ENCODE data around the gene ARHGAP28. TPM values are rescaled to one million over a fixed set of nuclear protein-coding genes. Genes with fewer than 3 reads are reported as not detected.
"Not testable (repeated sequence)": the region's sequence is repeated elsewhere in the genome, so short reads cannot be mapped to it uniquely, and the experiment has no call there.

The ARHGAP28 gene
- total RNA-seq, 1 experiment from 2014 or later, result 3.6 TPM

GRCh38 chr18:6819332-6819731 lies 89.8 kb downstream of the ARHGAP28 start:
- DNase-seq (ENCODE audit: low read depth), result no peak

DNA sequence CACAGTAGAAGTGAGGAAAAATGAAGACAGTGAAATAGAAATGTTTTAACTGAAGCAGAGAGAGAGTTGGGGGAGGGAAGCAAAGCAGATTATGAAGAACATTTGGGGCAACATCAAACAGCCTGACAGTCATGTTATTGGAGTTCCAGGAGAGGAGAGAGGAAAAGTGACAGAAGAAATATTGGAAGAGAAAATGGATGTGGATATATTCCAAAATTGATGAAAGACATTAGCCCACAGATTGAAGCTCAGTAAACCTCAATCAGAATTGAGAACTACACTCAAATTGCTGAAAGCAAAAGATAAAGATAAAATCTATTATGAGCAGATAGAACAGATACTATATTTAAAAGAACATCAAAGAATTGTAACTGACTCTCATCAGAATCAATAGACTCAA lies 90.8 kb downstream of the ARHGAP28 start:
- DNase-seq (ENCODE audit: low read depth), result no peak

DNA sequence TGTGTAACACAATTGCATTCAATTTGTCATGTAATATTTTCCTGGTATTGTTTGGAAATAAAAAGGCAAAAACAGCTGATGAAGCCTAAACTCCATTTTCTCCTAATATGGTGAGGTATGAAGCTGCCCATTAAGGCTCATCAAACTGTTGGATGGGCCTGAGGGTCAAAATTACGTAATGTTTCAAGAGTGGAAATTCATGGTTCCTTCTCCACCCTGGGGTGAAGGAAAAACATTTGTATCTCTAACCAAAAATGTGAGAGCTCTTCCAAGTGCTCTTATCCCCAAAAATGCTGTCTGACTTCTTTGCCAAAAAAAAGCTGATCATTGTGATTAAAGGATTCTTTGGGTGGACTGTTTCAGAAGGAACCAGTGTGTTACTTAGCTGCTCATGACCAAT lies 91.8 kb downstream of the ARHGAP28 start:
- no peak for DNase-seq (ENCODE audit: low read depth)

DNA sequence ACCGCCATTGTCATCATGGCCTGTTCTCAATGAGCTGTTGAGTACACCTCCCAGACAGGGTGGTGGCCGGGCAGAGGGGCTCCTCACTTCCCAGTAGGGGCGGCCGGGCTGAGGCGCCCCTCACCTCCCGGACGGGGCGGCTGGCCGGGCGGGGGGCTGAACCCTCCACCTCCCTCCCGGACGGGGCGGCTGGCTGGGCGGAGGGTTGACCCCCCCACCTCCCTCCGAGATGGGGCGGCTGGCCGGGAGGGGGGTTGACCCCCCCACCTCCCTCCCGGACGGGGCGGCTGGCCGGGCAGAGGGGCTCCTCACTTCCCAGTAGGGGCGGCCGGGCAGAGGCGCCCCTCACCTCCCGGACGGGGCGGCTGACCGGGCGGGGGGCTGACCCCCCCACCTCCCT lies 97.6 kb downstream of the ARHGAP28 start:
- DNase-seq (ENCODE audit: low read depth), result not testable (repeated sequence)

- DNase-seq (ENCODE audit: low read depth), result not testable (repeated sequence)
These were observed 98.0 kb downstream of the ARHGAP28 start for GRCh38 chr18:6827566-6827965.

- no peak for DNase-seq (ENCODE audit: low read depth)
These were observed 101.4 kb downstream of the ARHGAP28 start for GRCh38 chr18:6830916-6831315.

GRCh38 chr18:6835345-6835744 lies 105.8 kb downstream of the ARHGAP28 start:
- no peak for DNase-seq (ENCODE audit: low read depth)

DNA sequence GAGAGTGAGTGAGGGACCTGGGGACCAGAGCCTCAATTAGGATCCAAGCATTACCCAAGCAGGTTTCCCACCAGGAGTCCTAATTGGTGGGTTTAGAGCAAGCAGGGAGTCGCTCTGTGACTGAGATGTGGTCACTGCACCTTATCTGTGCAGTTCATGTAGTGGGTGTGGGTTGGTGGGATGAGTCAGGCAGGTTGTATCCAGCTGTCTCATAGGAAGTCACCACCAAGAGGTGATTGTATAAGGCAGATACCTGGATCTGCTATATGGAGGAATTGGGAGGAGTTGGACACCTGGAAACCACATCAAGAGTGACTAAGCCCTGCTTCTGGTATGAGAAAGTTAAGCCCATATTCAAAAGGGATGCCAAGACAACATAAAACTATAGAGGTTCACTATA lies 106.8 kb downstream of the ARHGAP28 start:
- peak; percentile 5 for DNase-seq (ENCODE audit: low read depth)

DNA sequence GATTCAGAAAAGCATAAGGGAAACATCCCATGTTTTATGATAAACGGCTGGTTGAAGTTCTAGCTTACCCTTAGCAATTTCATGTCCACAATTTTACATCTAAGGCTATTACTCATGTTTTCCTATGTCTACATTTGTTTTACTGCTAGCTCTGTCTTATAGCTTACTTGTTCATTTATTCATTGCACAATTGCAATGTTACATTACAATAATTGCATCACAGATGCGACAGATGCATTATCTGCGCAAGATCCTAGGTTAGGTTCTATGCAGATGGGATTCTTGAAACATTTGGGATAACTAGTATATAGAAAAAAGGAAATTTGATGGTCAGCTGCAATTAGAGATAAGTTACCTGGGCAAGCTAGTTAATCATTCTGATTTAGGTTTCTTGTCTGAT lies 108.4 kb downstream of the ARHGAP28 start:
- DNase-seq (ENCODE audit: low read depth), result no peak

DNA sequence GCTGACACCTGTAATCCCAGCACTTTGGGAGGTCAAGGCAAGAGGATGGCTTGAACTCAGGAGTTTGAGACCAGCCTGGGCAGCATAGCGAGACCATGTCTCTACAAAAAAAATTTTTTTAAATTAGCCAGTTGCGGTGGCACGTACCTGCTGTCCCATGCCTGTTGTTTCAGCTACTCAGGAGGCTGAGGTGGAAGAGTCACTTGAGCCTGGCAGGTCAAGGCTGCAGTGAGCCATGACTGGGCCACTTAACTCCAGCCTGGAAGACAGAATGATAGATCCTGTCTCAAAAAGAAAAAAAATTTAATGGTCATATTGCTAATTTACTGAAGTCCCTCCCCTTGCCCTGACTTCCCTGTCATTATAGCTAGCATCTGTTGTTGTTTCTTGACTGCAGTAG lies 112.6 kb downstream of the ARHGAP28 start:
- DNase-seq (ENCODE audit: low read depth), result no peak

- no peak for DNase-seq (ENCODE audit: low read depth)
These were observed 113.8 kb downstream of the ARHGAP28 start for GRCh38 chr18:6843308-6843707.

DNA sequence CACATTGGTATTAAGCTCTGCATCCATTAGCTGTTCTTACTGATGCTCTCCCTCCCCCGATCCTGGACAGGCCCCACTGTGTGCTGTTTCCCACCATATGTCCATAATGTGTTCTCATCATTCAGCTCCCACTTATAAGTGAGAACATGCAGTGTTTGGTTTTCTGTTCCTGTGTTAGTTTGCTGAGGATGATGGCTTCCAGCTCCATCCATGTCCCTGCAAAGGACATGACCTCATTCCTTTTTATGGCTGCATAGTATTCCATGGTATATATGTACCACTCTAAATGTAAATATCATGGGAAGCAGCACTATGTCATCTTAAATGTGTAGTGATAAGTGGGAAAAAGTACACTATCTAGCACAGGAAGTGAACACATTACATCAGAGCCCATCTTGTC lies 116.0 kb downstream of the ARHGAP28 start:
- not testable (repeated sequence) for DNase-seq (ENCODE audit: low read depth)

- no peak for DNase-seq (ENCODE audit: low read depth)
These were observed 120.9 kb downstream of the ARHGAP28 start for GRCh38 chr18:6850396-6850795.

- no peak for DNase-seq (ENCODE audit: low read depth)
These were observed 122.0 kb downstream of the ARHGAP28 start for GRCh38 chr18:6851480-6851879.

DNA sequence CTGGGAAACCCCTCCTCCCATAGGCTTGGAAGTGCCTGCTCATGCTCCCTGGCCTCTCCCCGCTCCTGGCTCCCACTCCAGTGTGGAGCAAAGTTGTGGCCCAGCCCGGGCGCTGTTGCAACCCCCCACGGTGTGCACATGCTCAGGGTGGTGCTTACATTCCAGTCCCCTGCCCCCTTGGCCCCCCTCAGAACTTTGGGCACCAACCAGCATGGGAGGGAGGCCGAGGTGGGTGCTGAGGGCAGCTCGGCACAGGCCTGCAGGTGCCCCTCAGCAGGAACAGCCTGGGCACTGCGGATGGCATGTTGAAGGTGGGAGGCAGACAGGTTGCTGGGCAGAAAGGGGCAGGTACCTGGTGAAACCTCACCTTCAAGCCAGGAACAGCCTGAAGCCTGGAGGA lies 125.3 kb downstream of the ARHGAP28 start:
- no peak for DNase-seq (ENCODE audit: low read depth)

DNA sequence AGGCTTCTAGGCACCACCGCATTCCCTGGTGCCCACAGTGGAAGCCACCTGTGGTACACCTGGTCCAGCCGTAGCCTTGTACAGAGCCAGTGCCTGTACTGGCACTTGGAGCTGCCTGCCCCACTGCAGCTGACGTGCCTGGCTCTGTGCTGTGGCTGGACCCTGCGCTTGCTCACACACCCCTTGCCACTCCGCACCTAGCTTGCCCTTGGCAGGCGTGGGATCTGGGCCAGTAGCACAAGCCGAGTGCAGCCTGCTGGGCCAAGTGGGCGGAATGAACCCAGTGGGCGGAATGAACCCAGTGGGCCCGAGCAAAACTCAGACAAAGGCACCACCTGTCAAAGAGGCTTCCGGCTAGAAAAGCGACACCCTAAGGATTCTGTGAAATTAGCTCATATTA lies 126.3 kb downstream of the ARHGAP28 start:
- no peak for DNase-seq (ENCODE audit: low read depth)

DNA sequence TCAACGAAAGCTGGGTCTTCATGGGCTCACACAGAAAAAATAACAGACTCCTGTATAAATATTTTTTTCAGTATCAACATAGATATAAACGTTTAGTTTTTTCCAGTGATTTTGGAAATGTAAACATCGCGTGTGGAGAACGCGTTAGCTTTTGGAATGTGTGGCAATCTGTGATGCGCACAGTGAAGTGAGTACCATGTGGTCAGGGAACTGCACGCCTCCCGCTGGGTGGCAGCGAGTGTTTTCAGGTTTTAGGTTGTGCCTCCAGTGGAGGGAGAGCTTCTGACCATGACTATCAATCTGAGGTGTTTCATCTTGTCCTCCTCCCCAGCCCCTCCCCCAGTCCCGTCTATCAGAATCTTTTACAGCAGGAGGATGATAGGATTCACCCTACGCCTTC lies 127.8 kb downstream of the ARHGAP28 start:
- no peak for DNase-seq (ENCODE audit: low read depth)

- no peak for DNase-seq (ENCODE audit: low read depth)
These were observed 130.3 kb downstream of the ARHGAP28 start for GRCh38 chr18:6859676-6860422.

GRCh38 chr18:6860804-6861448 lies 131.4 kb downstream of the ARHGAP28 start:
- DNase-seq (ENCODE audit: low read depth), result no peak

GRCh38 chr18:6865251-6865650 lies 135.7 kb downstream of the ARHGAP28 start:
- DNase-seq (ENCODE audit: low read depth), result no peak

GRCh38 chr18:6866552-6867085 lies 137.1 kb downstream of the ARHGAP28 start:
- no peak for DNase-seq (ENCODE audit: low read depth)

DNA sequence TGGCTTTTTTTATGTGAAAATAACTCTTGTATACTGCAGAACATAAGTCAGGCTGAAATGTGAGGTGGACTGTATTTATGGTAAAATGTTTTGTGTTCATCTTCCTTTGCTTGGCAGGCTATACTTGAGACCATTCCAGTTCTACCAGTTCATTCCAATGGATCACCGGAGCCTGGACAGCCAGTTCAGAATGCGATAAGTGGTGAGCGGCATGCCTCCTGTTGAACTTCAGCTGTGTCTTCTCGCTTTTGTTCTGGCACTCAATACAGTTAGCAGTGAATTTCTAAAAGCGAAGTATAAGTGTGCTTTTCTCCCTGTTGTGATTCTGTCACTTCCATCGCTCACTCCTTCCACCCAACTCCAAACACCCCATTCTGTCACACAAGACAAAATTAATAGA lies 138.5 kb downstream of the ARHGAP28 start:
- DNase-seq (ENCODE audit: low read depth), result no peak

DNA sequence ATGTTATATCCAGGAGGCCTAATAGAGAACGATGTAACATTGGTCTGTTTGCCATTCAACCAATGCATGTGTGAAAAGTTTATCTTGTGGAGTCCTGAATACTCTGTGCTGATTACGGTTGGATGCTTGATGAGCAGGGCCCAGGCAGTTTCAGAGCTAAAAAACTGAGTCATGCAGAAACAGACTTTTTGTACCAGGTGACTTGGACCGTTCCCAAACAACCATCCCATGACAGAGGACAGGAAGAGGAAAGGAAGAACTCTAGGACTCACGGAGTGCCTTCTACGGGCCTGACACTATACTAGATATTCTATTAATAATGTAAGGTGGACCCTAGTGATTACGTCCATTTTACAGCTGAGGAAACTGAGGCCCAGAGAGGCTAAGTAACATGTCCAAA lies 142.1 kb downstream of the ARHGAP28 start:
- no peak for DNase-seq (ENCODE audit: low read depth)

Measured in Daoy (cell line).